Measurements from ENCODE around the gene WWOX. TPM values are rescaled to one million over a fixed set of nuclear protein-coding genes. Genes with fewer than 3 reads are reported as not detected.

The WWOX gene
- total RNA-seq, 6 experiments from 2014 or later: 0.46 to 3.4 (median 1.3) TPM

GRCh38 chr16:78091419-78091818 lies 8.0 kb upstream of the WWOX start:
- Mint-ChIP-seq H3K27ac (no peak overlapping the region), H3K4me3 (no peak overlapping the region), H3K4me1 (ENCODE audit: low read depth) (no peaks in the 10 kb centered on the region), H3K36me3 (ENCODE audit: low read depth) (no peaks in the 10 kb centered on the region), H3K9me3 (no peaks in the 10 kb centered on the region), H3K27me3 (ENCODE audit: insufficient read depth) (peaks cover 3% of the 10 kb centered on the region; the same call in 1 of the 2 replicates)
- DNase-seq: no peak
- TF ChIP-seq CTCF (IDR thresholded peaks at IDR 0.05): no peak

GRCh38 chr16:78092758-78093157 lies 6.7 kb upstream of the WWOX start:
- Mint-ChIP-seq H3K27ac (no peak overlapping the region), H3K27me3 (ENCODE audit: insufficient read depth) (peaks cover 3% of the 10 kb centered on the region; the same call in 1 of the 2 replicates), H3K36me3 (ENCODE audit: low read depth) (no peaks in the 10 kb centered on the region), H3K4me1 (ENCODE audit: low read depth) (no peaks in the 10 kb centered on the region), H3K9me3 (no peaks in the 10 kb centered on the region), H3K4me3 (no peak overlapping the region)
- TF ChIP-seq CTCF (IDR thresholded peaks at IDR 0.05): no peak
- no peak for DNase-seq

- no peak for DNase-seq
- no peaks in the 10 kb centered on the region for H3K9me3 Mint-ChIP-seq
- no peaks in the 10 kb centered on the region for H3K36me3 Mint-ChIP-seq (ENCODE audit: low read depth)
- TF ChIP-seq CTCF (IDR thresholded peaks at IDR 0.05): no peak
- no peak overlapping the region for H3K4me3 Mint-ChIP-seq
- no peak overlapping the region for H3K27ac Mint-ChIP-seq
- H3K27me3 Mint-ChIP-seq (ENCODE audit: insufficient read depth): peaks cover 3% of the 10 kb centered on the region; the same call in 1 of the 2 replicates
- peaks cover 6% of the 10 kb centered on the region for H3K4me1 Mint-ChIP-seq (ENCODE audit: low read depth)
Measured at GRCh38 chr16:78094166-78094565, 5.3 kb upstream of the WWOX start.

- no peak overlapping the region for H3K27ac Mint-ChIP-seq
- peaks cover 6% of the 10 kb centered on the region for H3K4me1 Mint-ChIP-seq (ENCODE audit: low read depth)
- H3K9me3 Mint-ChIP-seq: no peaks in the 10 kb centered on the region
- H3K27me3 Mint-ChIP-seq (ENCODE audit: insufficient read depth): peaks cover 3% of the 10 kb centered on the region; the same call in 1 of the 2 replicates
- DNase-seq: no peak
- no peak overlapping the region for H3K4me3 Mint-ChIP-seq
- no peaks in the 10 kb centered on the region for H3K36me3 Mint-ChIP-seq (ENCODE audit: low read depth)
- TF ChIP-seq CTCF (IDR thresholded peaks at IDR 0.05): no peak
Measured at GRCh38 chr16:78094998-78095397, 4.5 kb upstream of the WWOX start.

- no peaks in the 10 kb centered on the region for H3K9me3 Mint-ChIP-seq
- no peak for TF ChIP-seq CTCF (IDR thresholded peaks at IDR 0.05)
- H3K4me3 Mint-ChIP-seq: no peak overlapping the region
- H3K27ac Mint-ChIP-seq: no peak overlapping the region
- no peaks in the 10 kb centered on the region for H3K36me3 Mint-ChIP-seq (ENCODE audit: low read depth)
- H3K27me3 Mint-ChIP-seq (ENCODE audit: insufficient read depth): peaks cover 3% of the 10 kb centered on the region; the same call in 1 of the 2 replicates
- peaks cover 6% of the 10 kb centered on the region for H3K4me1 Mint-ChIP-seq (ENCODE audit: low read depth)
- no peak for DNase-seq
Measured at GRCh38 chr16:78096386-78096785, 3.1 kb upstream of the WWOX start.

GRCh38 chr16:78097548-78097947 lies 1.9 kb upstream of the WWOX start:
- no peaks in the 10 kb centered on the region for H3K36me3 Mint-ChIP-seq (ENCODE audit: low read depth)
- no peak for TF ChIP-seq CTCF (IDR thresholded peaks at IDR 0.05)
- peaks cover 6% of the 10 kb centered on the region for H3K4me1 Mint-ChIP-seq (ENCODE audit: low read depth)
- H3K27ac Mint-ChIP-seq: no peak overlapping the region
- no peak for DNase-seq
- H3K4me3 Mint-ChIP-seq: no peak overlapping the region
- H3K27me3 Mint-ChIP-seq (ENCODE audit: insufficient read depth): no peaks in the 10 kb centered on the region
- H3K9me3 Mint-ChIP-seq: no peaks in the 10 kb centered on the region
